GM12891 (cell line): ENCODE results near the gene MTA3.

Experiments
- POLR2A ChIP-seq: IDR thresholded peaks from 2 replicates; pipeline ENCODE4 v1.6.1; 2011; ENCODE audit warnings: low read depth, low read length, control low read depth
- POLR2AphosphoS5 ChIP-seq: IDR thresholded peaks from 2 replicates; pipeline ENCODE4 v1.6.1; 2011; ENCODE audit warnings: low read depth, low read length, control low read depth
- SPI1 ChIP-seq: IDR thresholded peaks from 2 replicates; pipeline ENCODE4 v1.6.1; 2011; ENCODE audit warnings: low read depth, low read length, control low read depth

DNA sequence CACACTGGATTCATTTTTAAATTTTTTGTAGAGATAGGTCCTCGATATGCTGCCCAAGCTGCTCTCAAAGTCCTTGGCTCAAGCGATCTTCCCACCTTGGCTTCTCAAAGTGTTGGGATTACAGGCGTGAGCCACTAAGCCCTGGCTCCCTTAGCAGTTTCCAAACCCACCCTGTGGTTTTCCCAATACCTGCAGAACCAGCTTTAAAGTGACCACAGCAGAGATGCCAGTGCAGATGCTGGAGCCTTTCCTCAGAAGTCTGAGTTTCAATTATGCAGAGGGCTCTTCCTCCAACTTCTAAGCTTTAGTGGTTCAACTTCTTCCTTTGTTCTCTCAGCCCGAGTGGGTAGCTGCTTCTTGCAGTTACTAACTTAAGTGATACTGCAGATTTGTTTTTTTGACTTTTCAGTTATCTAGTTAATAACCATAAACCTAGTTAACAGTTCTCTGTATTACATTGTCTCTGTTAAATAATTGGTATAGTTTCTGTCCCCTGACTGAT, 232.1 kb downstream of the MTA3 start:
- TF ChIP-seq POLR2A (no peak), POLR2AphosphoS5 (no peak), SPI1 (no peak)
